Measurements from ENCODE around the gene MGAT5.

Gene MGAT5

GRCh38 chr2:134308474-134309385, 54.9 kb downstream of the MGAT5 start:
- FAIRE-seq: no peak

- no peak for FAIRE-seq
Measured at GRCh38 chr2:134310107-134311079, 56.5 kb downstream of the MGAT5 start.

- no peak for FAIRE-seq
Measured at GRCh38 chr2:134312482-134312881, 58.6 kb downstream of the MGAT5 start.

GRCh38 chr2:134314202-134314601, 60.3 kb downstream of the MGAT5 start:
- no peak for FAIRE-seq

GRCh38 chr2:134314681-134315368, 61.0 kb downstream of the MGAT5 start:
- FAIRE-seq: no peak

- FAIRE-seq: no peak
Measured at GRCh38 chr2:134315471-134315870, 61.6 kb downstream of the MGAT5 start.

- no peak for FAIRE-seq
Measured at GRCh38 chr2:134319596-134320254, 65.9 kb downstream of the MGAT5 start.

GRCh38 chr2:134320930-134321329, 67.1 kb downstream of the MGAT5 start:
- no peak for FAIRE-seq

- no peak for FAIRE-seq
Measured at GRCh38 chr2:134323777-134324176, 69.9 kb downstream of the MGAT5 start.

- FAIRE-seq: peak; percentile 79
Measured at GRCh38 chr2:134324430-134324829, 70.6 kb downstream of the MGAT5 start.

GRCh38 chr2:134324947-134325346, 71.1 kb downstream of the MGAT5 start:
- FAIRE-seq: no peak

- FAIRE-seq: no peak
Measured at GRCh38 chr2:134325696-134326095, 71.8 kb downstream of the MGAT5 start.

GRCh38 chr2:134327367-134327766, 73.5 kb downstream of the MGAT5 start:
- FAIRE-seq: no peak

- FAIRE-seq: no peak
Measured at GRCh38 chr2:134331081-134331480, 77.2 kb downstream of the MGAT5 start.

GRCh38 chr2:134333646-134334189, 79.8 kb downstream of the MGAT5 start:
- FAIRE-seq: no peak

GRCh38 chr2:134334542-134335353, 80.9 kb downstream of the MGAT5 start:
- no peak for FAIRE-seq

GRCh38 chr2:134335601-134336000, 81.7 kb downstream of the MGAT5 start:
- no peak for FAIRE-seq

GRCh38 chr2:134336352-134336751, 82.5 kb downstream of the MGAT5 start:
- FAIRE-seq: no peak

GRCh38 chr2:134336921-134337320, 83.0 kb downstream of the MGAT5 start:
- no peak for FAIRE-seq

GRCh38 chr2:134337631-134338030, 83.8 kb downstream of the MGAT5 start:
- FAIRE-seq: no peak

GRCh38 chr2:134338208-134338607, 84.3 kb downstream of the MGAT5 start:
- no peak for FAIRE-seq
